IPS-NIHi7 (cell line): ENCODE measurements around the gene ITGB8.
"Not testable (repeated sequence)": the region's sequence is repeated elsewhere in the genome, so short reads cannot be mapped to it uniquely, and the experiment has no call there.

Experiments used
- DNase-seq: peaks from one replicate; pipeline ENCODE4 v3.0.0; 2012; ENCODE audit warnings: mixed read lengths; ENCODE audit errors: extremely low spot score

The ITGB8 gene

DNA sequence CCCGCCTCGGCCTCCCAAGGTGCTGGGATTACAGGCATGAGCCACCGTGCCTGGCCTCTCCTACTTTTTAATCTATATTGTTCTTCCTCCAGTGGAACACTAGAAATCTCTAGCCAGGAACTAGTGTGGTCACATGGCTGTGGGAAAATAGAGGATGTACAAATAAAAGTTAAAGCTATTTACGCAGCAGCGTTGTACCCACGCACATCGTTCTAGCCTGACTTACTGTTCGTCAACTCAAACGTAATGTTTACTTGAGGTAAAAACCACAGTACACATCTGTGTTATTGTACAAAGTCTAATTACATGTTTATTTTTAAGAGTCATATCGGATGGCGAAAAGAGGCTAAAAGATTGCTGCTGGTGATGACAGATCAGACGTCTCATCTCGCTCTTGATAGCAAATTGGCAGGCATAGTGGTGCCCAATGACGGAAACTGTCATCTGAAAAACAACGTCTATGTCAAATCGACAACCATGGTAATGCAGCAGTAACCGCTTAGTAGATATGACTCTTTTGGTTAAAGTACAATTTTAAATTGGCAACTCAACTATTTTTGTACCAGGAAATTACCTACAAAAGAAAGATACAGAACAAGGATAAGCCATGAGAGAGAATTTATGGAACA, 50.8 kb downstream of the ITGB8 start:
- no peak for DNase-seq

DNA sequence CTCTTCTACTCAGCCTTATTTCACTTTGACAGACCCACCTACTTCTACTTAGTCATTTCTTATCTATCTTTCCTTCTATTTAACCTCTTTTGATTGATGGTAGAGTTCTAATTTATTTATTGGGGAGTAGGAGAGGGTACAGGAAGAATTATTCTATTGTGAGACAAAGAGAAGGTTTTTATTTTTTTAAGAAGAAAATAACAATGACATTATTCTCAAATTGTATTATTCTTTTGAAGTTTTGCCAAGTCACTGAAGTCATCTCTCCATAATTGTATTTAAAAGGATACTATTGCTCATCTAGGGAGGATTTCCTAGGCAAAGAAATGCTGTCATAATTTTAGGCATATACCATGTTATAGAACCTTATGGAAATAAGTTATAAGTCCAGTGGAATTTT, 52.7 kb downstream of the ITGB8 start:
- DNase-seq, result no peak

DNA sequence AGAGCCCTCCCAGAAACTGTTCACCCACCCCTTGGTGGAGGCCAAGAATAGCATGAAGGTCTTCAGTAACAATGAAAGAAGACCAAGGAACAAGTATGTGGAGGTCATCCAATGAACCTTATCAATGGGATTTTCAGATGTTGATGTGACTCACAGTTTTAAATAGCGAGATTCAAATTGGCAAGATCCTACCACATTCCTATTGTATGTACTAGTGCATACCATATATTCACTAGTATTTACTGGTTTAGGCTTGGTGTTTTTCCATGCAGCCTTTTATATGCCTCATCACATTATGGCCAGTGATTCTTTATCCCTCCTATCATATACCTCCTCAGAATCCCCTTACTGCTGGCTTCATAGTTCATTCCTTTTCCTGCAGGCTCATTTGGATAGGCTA, 54.4 kb downstream of the ITGB8 start:
- no peak for DNase-seq

- no peak for DNase-seq
Measured at GRCh38 chr7:20388084-20388483, 57.4 kb downstream of the ITGB8 start.

DNA sequence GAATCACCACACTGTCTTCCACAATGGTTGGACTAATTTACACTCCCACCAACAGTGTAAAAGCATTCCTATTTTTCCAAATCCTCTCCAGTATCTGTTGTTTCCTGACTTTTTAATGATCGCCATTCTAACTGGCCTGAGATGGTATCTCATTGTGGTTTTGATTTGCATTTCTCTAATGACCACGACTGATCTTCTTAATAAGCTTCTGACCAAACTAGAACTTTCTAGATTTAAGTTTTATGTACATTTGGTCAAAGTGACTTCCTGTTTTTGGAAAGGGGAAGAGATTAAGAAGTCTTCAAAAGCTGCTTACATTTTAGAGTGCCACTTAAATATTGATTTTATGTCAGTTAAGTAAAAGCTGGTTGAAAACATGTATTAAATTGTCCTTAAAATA, 58.5 kb downstream of the ITGB8 start:
- DNase-seq, result not testable (repeated sequence)

DNA sequence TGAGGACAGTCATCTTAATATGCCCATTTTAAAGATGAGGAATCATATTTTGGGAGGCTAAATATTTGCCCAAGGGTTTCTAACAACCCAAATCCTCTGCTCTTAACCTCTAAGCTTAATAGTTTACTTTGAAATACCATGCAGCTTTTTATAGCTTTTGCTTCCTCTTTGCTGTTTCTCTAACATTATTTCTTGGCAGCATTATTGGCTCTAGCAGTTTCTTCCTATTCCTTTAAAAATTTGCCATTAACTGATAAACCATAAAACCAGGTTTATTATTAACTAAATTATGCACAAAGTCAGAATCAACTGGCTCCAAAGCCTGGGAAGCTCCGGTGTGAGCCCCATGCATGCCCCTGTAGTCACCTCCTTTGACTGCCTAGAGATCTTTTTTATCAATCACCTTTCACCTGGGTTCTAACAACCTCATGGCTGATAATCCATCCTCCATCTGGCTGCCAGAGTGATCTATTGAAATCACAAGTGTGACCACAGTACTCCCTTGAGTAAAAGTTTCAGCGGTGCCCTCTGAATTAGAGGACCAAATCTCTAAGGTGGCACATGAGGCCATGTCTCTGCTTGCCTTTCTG, 62.4 kb downstream of the ITGB8 start:
- no peak for DNase-seq

- DNase-seq, result no peak
Measured at GRCh38 chr7:20393616-20394015, 62.9 kb downstream of the ITGB8 start.

GRCh38 chr7:20394284-20394683, 63.6 kb downstream of the ITGB8 start:
- no peak for DNase-seq

- DNase-seq, result no peak
Measured at GRCh38 chr7:20395104-20395503, 64.4 kb downstream of the ITGB8 start.

- no peak for DNase-seq
Measured at GRCh38 chr7:20395511-20395910, 64.8 kb downstream of the ITGB8 start.

GRCh38 chr7:20399521-20399920, 68.8 kb downstream of the ITGB8 start:
- no peak for DNase-seq

DNA sequence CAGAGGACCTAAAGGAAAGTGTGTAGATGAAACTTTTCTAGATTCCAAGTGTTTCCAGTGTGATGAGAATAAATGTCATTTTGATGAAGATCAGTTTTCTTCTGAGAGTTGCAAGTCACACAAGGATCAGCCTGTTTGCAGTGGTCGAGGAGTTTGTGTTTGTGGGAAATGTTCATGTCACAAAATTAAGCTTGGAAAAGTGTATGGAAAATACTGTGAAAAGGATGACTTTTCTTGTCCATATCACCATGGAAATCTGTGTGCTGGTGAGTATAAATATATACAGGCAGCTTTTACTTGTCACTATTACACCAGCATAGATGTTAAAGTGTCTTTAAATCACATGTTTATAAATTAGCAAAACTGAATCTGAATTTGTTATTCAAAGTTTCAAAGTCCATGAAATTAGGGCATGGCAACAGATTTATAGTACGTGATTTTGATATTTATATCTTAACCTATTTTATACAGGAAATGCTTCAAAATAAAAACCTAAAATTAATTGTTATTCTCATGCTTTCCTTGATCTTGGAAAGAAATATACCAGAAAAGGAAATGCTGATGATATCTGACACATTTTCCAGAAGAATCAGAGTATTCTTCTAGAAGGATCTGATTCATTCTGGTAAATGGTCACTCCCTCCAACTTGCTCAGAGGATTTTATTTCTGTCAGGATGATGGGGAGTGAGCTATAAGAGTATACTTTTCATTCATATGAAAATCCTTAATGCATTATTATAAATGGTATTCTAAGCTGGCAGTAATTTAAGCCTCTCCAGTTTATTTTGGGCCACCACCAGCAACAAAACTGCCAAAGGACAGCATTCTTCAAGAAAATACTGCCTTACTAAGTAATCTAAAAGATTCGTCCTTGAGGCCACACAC, 71.4 kb downstream of the ITGB8 start:
- no peak for DNase-seq

GRCh38 chr7:20402747-20403230, 72.1 kb downstream of the ITGB8 start:
- no peak for DNase-seq

GRCh38 chr7:20403331-20403730, 72.6 kb downstream of the ITGB8 start:
- no peak for DNase-seq

- DNase-seq, result no peak
Measured at GRCh38 chr7:20404320-20404719, 73.6 kb downstream of the ITGB8 start.

- DNase-seq, result no peak
Measured at GRCh38 chr7:20407585-20408466, 77.1 kb downstream of the ITGB8 start.

DNA sequence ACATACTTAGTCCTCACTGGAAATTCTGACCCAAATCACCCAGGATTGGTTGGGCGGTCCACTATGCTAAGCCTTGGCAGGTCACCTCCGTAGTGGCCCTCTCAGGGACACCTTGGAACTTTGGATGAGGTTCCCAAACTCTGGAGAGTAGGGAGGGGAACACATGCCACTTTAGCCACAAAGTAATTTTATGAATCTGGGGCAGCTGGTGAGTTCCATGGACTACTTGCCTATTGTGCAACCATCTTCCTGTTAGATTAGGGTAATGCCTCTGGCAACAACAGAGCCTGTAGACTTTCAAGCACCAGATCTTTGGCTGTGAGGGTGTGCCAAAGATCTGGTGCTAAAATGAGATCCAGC, 77.7 kb downstream of the ITGB8 start:
- DNase-seq, result no peak

GRCh38 chr7:20409961-20410360, 79.3 kb downstream of the ITGB8 start:
- DNase-seq, result no peak

- no peak for DNase-seq
Measured at GRCh38 chr7:20411372-20411771, 80.7 kb downstream of the ITGB8 start.

- DNase-seq, result no peak
Measured at GRCh38 chr7:20412032-20412431, 81.3 kb downstream of the ITGB8 start.

DNA sequence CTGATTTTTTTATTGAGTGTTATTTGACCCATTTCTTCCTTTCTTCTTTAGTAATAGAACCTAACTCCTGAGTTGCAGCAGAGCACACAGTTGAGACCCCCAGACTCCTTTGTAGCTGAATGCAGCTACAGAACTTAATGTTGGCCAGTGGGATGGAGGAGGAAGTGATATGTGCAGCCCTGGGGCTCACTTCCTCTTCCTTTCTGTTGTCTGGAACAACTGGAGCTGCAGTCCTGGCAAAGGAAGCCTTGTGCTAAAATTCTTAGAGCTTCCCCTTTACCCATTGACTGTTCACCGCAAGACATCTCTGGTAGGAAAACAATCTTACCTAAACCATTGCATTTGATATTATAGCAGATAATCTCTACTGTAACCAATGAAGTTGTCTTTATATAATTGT, 86.6 kb downstream of the ITGB8 start:
- no peak for DNase-seq
